Keratinocyte (primary cell): ENCODE results near the gene LAMB4.

Source experiments
- EZH2 ChIP-seq: IDR thresholded peaks from one replicate; pipeline ENCODE4 v1.6.1; 2012; ENCODE audit warnings: inconsistent platforms, mild to moderate bottlenecking, low read length, moderate library complexity
- TF ChIP-seq, protein P1 (sequence below), 3 experiments: IDR thresholded peaks in 1 of 3; conservative IDR thresholded peaks in 1 of 3; optimal IDR thresholded peaks in 1 of 3; 2 replicates in 2 of 3; 3 replicates in 1 of 3; pipeline versions ENCODE3 to v1.5.1; 2011; ENCODE audit warnings: low read length in 3 of 3, mild to moderate bottlenecking in 3 of 3, moderate library complexity in 2 of 3, control low read depth in 1 of 3, inconsistent platforms in 1 of 3; ENCODE audit not compliant: insufficient read depth in 2 of 3; ENCODE audit errors: extremely low read depth in 1 of 3

DNA sequence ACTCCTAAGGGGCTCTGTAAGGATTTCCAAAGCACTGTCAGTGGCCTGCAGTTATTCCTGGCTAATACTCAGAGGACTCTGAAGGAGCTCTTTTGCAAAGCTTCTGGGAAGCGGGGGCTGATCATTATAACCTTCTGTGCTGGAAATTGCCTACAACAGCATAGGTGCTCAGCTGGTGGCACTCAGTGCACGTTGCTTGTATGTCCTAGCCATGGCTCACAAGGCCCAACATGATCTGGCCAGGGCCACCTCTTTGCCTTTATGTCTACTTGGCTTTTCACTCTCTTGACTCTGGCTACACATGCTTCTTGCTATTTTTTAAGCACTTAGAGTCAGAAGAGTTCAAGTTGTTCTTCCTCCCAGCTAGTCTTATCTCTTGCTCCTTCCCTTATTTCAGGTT, 17.5 kb downstream of the LAMB4 start:
- TF ChIP-seq, protein P1, sequence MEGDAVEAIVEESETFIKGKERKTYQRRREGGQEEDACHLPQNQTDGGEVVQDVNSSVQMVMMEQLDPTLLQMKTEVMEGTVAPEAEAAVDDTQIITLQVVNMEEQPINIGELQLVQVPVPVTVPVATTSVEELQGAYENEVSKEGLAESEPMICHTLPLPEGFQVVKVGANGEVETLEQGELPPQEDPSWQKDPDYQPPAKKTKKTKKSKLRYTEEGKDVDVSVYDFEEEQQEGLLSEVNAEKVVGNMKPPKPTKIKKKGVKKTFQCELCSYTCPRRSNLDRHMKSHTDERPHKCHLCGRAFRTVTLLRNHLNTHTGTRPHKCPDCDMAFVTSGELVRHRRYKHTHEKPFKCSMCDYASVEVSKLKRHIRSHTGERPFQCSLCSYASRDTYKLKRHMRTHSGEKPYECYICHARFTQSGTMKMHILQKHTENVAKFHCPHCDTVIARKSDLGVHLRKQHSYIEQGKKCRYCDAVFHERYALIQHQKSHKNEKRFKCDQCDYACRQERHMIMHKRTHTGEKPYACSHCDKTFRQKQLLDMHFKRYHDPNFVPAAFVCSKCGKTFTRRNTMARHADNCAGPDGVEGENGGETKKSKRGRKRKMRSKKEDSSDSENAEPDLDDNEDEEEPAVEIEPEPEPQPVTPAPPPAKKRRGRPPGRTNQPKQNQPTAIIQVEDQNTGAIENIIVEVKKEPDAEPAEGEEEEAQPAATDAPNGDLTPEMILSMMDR (optimal IDR thresholded peaks at IDR 0.05 in 1 of 3, IDR thresholded peaks at IDR 0.05 in 1 of 3, conservative IDR thresholded peaks at IDR 0.05 in 1 of 3; ENCODE audit: extremely low read depth in 1 of 3, insufficient read depth in 2 of 3, low read length in 3 of 3): no peak
- TF ChIP-seq EZH2: no peak
